PC-3 (cell line): ENCODE data around the gene RASL10A.

Source experiments
- CTCF ChIP-seq: fragments of 300-600 bp; sonication (generic); conservative IDR thresholded peaks from 2 replicates; pipeline ENCODE4 v1.5.1; 2017; ENCODE audit warnings: antibody characterized with exemption, low read depth, mild to moderate bottlenecking, low read length
- EZH2 ChIP-seq: fragments of 300-600 bp; sonication (generic); IDR thresholded peaks from one replicate; pipeline ENCODE4 v1.6.1; 2017; ENCODE audit warnings: antibody characterized with exemption, mild to moderate bottlenecking, low read length; ENCODE audit not compliant: unreplicated experiment

DNA sequence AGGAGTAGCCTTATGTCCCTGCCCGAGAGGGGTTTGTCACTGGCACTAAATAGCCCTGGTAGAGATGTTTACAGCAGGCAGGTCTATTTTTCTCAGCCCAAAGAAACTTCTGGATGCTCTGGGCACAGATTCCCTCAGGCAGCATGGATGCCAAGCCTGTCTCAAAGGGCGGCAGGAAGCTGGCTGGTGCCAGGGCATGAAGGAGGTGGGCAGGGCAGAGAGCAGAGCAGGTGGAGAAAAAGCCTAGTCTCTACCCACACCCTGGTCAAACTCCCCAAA lies 13.2 kb downstream of the RASL10A start:
- no peak for TF ChIP-seq CTCF
- TF ChIP-seq EZH2 = no peak
